Measurements from ENCODE around the gene ANKRD24. TPM values are rescaled to one million over a fixed set of nuclear protein-coding genes. Genes with fewer than 3 reads are reported as not detected.

The ANKRD24 gene
- total and polyA plus RNA-seq, 2 donors (not counting 3 experiments of a cell fraction or from before 2014, with no cell fraction given), result 0.07 to 0.27 TPM

GRCh38 chr19:4227771-4228170 is 45.3 kb downstream of the ANKRD24 start:
- TF ChIP-seq CTCF (IDR thresholded peaks at IDR 0.05; ENCODE audit: extremely low read depth in 1 of 2, insufficient read depth in 1 of 2, low read depth in 1 of 2, low read length in 2 of 2), result no peak
- TF ChIP-seq MAX (IDR thresholded peaks at IDR 0.05; ENCODE audit: insufficient read depth, insufficient read length), result no peak
- dilution Hi-C loops (cut with MboI; ENCODE audit: extremely low pct_ligation_motif_present, low sequenced_read_pairs), result no loop called here
- no peak overlapping the region for H3K4me3 ChIP-seq (replicated peaks in 1 of 3; ENCODE audit: insufficient read depth in 1 of 3, low read depth in 1 of 3, low read length in 3 of 3)

GRCh38 chr19:4228765-4229178 is 46.3 kb downstream of the ANKRD24 start:
- no peak overlapping the region for H3K4me3 ChIP-seq (replicated peaks in 1 of 3; ENCODE audit: insufficient read depth in 1 of 3, low read depth in 1 of 3, low read length in 3 of 3)
- H3K9me1 ChIP-seq (replicated peaks; ENCODE audit: control insufficient read depth, extremely low read depth, insufficient read depth, low read length), result no peaks in the 10 kb centered on the region
- dilution Hi-C loops (cut with MboI; ENCODE audit: extremely low pct_ligation_motif_present, low sequenced_read_pairs), result no loop called here
- peak overlapping the region; percentile 44 for H2AFZ ChIP-seq (ENCODE audit: low read depth, low read length)
- H4K20me1 ChIP-seq (replicated peaks; ENCODE audit: control insufficient read depth, extremely low read depth, insufficient read depth, low read length), result no peaks in the 10 kb centered on the region
- no TSS peak for BruUV-seq (replicated peaks)
- ChIA-PET POLR2A (no interaction called here), CTCF (no interaction called here)
- intact Hi-C loops (cut with micrococcal nuclease), result no loop called here
- no peak overlapping the region for H3K27ac ChIP-seq (ENCODE audit: insufficient read depth, low read depth, low read length)
- H3K4me2 ChIP-seq (ENCODE audit: insufficient read depth, low read length), result no peak overlapping the region
- TF ChIP-seq JUN (IDR thresholded peaks at IDR 0.05; ENCODE audit: borderline replicate concordance, insufficient read depth, insufficient read length, low read depth), result no peak
- TF ChIP-seq GATA2 (IDR thresholded peaks at IDR 0.05; ENCODE audit: insufficient read depth, insufficient read length, low read depth, low read length), result no peak
- TF ChIP-seq MAX (IDR thresholded peaks at IDR 0.05; ENCODE audit: insufficient read depth, insufficient read length), result no peak
- TF ChIP-seq FOS (IDR thresholded peaks at IDR 0.05; ENCODE audit: borderline replicate concordance, insufficient read depth, low read length), result no peak
- no peak for TF ChIP-seq POLR2AphosphoS5 (IDR thresholded peaks at IDR 0.05; ENCODE audit: insufficient read depth, low read depth, low read length)
- no peak for TF ChIP-seq MYC (IDR thresholded peaks at IDR 0.05; ENCODE audit: low read depth, low read length)
- TF ChIP-seq CTCF (IDR thresholded peaks at IDR 0.05; ENCODE audit: extremely low read depth in 1 of 2, insufficient read depth in 1 of 2, low read depth in 1 of 2, low read length in 2 of 2), result no peak
- no peak for TF ChIP-seq EZH2 (IDR thresholded peaks at IDR 0.05; ENCODE audit: borderline replicate concordance, low read depth, low read length, severe bottlenecking)
- no peak for TF ChIP-seq POLR2A (IDR thresholded peaks at IDR 0.05; ENCODE audit: low read depth, low read length)
- no peaks in the 10 kb centered on the region for H3K4me1 ChIP-seq (ENCODE audit: control insufficient read depth, extremely low read depth, insufficient read depth, low read length)
- no peaks in the 10 kb centered on the region for H3K79me2 ChIP-seq (ENCODE audit: control insufficient read depth, insufficient read depth, low read length)
- H3K9ac ChIP-seq (replicated peaks; ENCODE audit: extremely low read depth, insufficient read depth, low read length), result no peak overlapping the region
- H3K27me3 ChIP-seq (ENCODE audit: control insufficient read depth in 2 of 2, insufficient read depth in 2 of 2, low read length in 2 of 2), result peaks cover 0 to 5% of the 10 kb centered on the region in 2 experiments
- FAIRE-seq, result peak; percentile 21
- no peaks in the 10 kb centered on the region for H3K36me3 ChIP-seq (ENCODE audit: control insufficient read depth in 2 of 2, extremely low read depth in 1 of 2, insufficient read depth in 2 of 2, low read length in 2 of 2)
- no peak for DNase-seq (ENCODE audit: low read depth, low spot score)
- no peaks in the 10 kb centered on the region for H3K9me3 ChIP-seq (replicated peaks; ENCODE audit: control insufficient read depth, insufficient read depth, low read length)

More at GRCh38 chr19:4227771-4228170, 45.3 kb downstream of the ANKRD24 start:
- peaks cover 0 to 5% of the 10 kb centered on the region in 2 experiments for H3K27me3 ChIP-seq (ENCODE audit: control insufficient read depth in 2 of 2, insufficient read depth in 2 of 2, low read length in 2 of 2)
- no peaks in the 10 kb centered on the region for H3K9me3 ChIP-seq (replicated peaks; ENCODE audit: control insufficient read depth, insufficient read depth, low read length)
- H3K4me2 ChIP-seq (ENCODE audit: insufficient read depth, low read length), result no peak overlapping the region
- no peak overlapping the region for H3K9ac ChIP-seq (replicated peaks; ENCODE audit: extremely low read depth, insufficient read depth, low read length)
- H4K20me1 ChIP-seq (replicated peaks; ENCODE audit: control insufficient read depth, extremely low read depth, insufficient read depth, low read length), result no peaks in the 10 kb centered on the region
- POLR2A ChIA-PET, result no interaction called here
- CTCF ChIA-PET, result no interaction called here
- no peak overlapping the region for H3K27ac ChIP-seq (ENCODE audit: insufficient read depth, low read depth, low read length)
- H3K9me1 ChIP-seq (replicated peaks; ENCODE audit: control insufficient read depth, extremely low read depth, insufficient read depth, low read length), result no peaks in the 10 kb centered on the region
- no peaks in the 10 kb centered on the region for H3K79me2 ChIP-seq (ENCODE audit: control insufficient read depth, insufficient read depth, low read length)
- intact Hi-C loops (cut with micrococcal nuclease), result no loop called here
- DNase-seq (ENCODE audit: low read depth, low spot score), result no peak
- FAIRE-seq, result no peak
- no TSS peak for BruUV-seq (replicated peaks)
- no peaks in the 10 kb centered on the region for H3K4me1 ChIP-seq (ENCODE audit: control insufficient read depth, extremely low read depth, insufficient read depth, low read length)
- no peaks in the 10 kb centered on the region for H3K36me3 ChIP-seq (ENCODE audit: control insufficient read depth in 2 of 2, extremely low read depth in 1 of 2, insufficient read depth in 2 of 2, low read length in 2 of 2)
- H2AFZ ChIP-seq (ENCODE audit: low read depth, low read length), result no peak overlapping the region
